NCI-H345 treated with DMSO at 0.1 percent for 48 hours (cell line): Measurements from ENCODE around the gene CRACDL.

ENCODE experiments used
- DNase-seq: peaks from one replicate; lab custom pipeline; 2025; ENCODE audit not compliant: unreplicated experiment; lab: John Stamatoyannopoulos, UW

Gene CRACDL

DNA sequence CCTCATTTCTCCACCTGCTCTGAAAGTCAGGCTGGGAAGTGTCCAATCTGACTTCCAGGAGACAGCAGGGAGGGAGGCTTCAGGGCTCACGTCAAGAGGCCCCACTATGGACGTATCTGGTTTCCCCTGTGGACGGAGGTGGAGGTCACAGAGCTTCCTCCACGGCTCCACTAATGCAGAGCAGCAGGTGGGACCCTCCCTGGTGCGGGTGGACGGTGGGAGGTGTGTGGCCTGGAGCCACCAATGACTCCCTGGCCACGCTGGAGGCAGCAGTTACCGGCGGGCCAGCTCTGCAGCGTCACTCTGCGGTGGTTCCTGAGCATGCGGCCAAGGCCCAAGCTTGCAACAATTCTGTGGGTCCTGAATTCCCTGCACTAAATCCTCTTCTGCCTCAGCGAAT, 9.0 kb downstream of the CRACDL start:
- DNase-seq = no peak

DNA sequence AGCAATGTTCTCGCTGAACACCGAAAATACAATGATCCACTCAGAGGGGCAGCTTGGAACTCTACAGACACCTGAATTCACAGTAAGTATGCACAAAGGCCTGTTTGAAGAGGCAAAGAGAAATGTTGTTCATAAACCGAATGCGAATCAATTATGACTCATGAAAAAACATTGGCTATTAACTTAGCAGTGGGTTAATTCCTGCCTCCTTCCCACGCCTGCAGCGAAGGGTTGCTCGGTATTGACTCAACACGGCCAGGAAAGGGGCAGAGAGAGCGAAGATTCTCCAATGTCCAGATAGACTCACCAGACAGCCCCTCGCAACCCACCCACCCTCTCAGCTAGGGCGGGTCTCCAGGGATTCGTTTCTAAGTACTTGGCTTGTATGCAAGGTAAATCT, 9.4 kb downstream of the CRACDL start:
- DNase-seq = no peak

DNA sequence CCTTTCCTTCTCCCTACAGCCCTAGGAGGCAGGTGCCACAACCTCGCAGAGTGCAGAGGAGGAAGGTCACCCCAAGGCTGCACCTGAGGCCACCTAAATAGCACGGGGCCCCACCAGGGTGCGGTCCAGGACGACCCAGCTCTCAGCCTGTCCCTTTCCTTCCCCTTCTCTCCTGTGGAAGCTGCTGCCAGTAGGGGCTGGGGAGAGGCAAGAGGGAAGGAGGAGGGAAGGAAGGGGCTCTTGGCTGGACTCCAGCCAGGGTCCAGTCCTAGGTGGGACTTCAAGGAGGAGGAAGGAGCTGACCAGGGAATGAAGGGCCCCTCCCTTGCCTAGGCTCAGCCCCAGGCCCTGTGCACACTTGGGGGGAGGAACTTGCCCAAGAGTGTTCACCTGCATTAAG, 11.1 kb downstream of the CRACDL start:
- DNase-seq = no peak

GRCh38 chr2:98924038-98924830, 11.8 kb downstream of the CRACDL start:
- no peak for DNase-seq

DNA sequence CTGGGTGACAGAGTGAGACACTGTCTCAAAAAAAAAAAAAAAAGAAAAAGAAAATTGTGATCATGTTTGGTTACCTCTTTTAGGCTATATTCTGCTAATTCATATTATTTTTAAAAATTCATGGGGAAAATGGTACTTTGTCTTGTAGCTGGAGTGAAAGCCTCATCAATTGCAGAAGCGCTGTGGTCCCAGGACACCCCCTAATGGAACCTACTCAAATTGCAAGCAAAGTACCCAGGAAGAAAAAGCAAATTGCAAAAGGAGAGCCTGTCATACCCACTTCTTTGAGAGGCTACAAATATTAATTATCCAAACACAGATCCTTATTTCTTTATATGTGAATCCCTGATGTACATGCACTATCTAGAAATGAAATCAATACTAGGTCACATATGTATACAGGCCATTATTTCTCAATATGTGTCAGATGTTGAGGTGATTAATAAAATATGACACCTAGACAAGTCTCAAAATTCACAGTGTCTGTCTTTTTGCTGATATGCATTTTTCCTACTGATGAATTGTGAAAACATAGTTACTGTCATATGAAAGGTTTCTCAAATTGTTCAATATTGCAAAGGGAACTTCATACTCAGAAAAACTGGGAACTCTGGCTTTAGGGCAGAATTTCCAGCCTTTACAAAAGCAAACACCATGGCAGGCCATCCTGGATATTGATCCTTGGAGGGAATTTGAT, 12.6 kb downstream of the CRACDL start:
- DNase-seq = no peak

DNA sequence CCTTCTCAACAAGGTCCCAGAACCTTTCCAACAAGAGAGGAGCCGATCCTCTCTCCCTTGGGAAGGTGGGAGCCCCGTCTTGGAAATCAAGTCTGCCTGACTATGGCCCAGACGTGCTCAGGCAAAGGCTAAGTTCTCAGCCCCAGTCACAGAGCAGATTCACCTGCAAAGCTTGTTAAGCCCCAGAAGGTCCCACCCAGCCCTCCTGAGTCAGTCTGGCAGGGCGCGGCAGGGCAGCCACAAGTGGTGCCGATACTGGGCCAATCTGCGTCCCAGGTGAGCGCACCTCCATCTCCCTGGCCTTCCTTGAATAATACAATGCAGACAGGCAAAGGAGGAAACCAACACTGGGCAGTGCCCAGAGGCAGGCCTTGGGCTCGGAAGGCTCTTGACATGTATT, 15.0 kb downstream of the CRACDL start:
- DNase-seq = no peak

GRCh38 chr2:98917031-98917471, 19.0 kb downstream of the CRACDL start:
- no peak for DNase-seq

DNA sequence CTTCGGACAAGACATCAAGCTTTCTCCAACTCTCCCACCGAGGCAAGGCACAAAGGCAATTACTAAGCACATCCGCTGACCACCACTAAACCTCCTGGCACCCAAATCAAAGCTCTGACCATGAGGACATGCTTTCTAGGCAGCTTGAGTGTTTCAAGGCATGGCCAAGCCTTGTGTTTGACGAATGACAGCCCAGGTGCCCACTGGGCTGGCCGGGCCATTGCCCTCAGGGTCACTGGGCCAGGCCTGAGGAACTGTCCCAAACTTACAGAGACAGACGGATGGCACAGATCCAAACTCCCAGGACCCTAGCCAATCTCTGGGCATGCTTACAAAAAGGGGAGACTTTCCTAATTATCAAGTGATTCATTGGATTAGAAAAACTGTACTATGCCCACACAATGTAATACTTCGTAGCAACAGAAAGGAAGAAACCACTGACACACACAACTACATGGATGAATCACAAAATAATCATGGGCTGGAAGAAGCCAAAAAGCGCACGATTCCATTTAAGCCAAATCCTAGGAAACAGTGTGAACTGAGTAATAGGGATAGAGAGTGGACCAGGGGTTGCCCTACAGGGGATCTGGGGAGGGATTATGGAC, 20.2 kb downstream of the CRACDL start:
- DNase-seq = no peak

GRCh38 chr2:98914713-98915580, 21.1 kb downstream of the CRACDL start:
- no peak for DNase-seq

DNA sequence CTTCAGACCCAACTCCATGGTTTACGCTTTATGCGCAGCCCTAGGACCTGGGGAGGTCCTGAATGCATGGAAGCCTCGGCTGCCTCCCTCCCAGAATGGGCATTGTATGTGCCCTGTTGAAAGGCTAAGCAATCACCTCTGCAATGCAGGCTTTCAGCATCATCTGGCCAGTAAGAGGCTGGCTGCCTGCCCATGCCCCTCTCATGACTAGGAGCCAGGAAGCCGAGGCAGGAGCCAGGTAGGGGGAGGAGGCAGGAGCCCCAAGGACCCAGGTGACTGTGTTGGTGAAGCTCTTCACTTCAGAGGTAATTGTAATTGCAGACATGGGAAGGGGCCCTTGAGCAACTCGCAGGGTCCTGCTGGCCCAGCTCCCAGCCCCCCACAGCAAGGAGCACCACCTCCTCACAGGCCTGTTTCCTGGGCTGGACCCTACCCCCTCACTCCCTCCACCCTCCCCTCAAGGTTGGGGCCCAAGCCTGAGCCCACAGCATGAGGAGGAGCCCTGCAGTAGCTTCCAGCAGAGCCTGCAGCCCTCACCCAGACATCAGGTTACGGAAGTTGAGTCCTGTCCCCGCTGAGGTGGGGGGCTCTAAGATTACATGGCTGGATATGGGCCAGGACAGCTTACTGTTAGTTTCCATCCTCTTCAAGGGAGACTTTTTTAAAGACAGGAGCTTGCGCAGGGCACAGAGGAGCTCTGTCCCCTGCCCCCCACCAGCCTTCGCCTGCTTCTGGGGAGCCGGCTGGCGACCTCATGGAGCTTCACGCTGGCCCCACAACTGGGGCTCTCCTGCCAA, 21.9 kb downstream of the CRACDL start:
- peak; percentile 76 for DNase-seq

DNA sequence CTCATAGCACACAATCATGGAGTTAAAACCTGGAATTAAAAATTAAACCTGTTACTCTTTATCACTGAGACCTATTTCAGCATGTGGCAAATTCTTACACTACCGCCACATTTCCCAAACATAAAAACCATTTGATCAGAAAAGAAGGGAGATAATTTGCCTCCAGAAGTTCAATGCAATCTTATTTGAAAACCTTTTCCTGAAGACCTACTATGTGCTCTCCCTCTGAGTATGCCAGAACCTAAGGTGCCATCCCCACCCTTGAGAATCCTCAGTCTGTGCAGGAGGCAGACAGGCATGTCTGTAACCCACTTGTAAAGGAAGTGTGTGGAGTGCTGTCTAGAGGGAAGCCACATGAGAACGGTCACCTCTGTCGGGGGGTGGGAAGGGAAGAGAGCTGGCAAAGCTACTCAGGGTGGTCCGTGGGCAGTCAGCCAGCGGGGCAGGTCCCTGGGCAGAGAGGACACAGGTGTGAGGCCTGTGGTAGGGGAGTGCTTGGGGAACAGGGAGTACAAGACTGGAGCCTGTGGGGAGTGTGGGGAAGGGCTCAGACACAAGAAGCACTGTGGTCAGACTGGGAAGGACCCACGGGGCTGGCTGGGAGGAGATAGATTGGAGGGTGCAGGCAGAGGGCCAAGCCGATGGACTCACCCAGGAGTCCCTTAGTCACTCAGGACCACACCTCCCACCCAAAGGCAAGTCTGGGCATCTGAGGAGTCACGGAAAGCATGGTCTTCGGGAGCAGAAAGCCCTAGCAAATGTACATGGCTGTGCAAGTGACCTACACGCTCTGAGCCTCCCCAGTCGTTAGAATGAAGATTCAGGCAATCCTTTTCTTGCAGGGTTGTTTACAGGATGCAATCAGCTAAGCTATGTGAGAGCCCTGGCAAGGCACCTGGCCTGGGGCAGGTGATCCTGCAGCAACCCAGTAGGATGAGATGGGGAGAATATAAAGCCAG, 22.8 kb downstream of the CRACDL start:
- no peak for DNase-seq

DNA sequence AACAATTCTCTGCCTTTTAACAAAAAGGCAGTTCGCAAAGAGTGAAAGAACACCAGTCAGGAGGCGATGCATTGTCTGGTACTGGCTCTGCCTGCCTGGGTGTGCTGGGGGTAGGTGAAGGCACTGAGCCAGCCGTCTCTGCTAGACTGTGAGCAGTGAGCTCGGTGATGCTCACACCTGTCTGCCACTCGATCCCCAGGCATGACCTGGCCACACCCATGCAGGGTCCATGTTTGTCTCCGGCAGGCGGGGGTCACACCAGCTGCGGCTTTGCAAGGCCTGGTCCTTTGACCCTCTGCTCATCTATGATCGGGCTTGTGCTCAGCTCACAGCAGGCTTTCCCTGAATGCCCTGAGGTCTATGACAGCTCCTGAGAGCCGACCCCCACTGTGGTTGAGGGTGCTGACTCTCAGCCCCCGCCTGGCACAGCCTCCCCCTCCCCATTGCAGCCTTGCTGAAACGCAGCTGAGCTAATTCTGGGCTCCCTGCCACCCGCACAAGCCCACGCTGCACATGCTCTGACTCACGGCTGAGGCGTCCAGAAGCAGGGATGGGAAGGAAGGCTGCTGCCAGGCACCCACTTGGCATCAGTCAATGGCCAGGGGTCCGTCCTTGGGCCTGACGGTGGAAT, 23.7 kb downstream of the CRACDL start:
- peak; percentile 92 for DNase-seq

- DNase-seq = no peak
Observed at GRCh38 chr2:98911376-98912154, 24.5 kb downstream of the CRACDL start.

- DNase-seq = no peak
Observed at GRCh38 chr2:98911126-98911375, 25.0 kb downstream of the CRACDL start.

DNA sequence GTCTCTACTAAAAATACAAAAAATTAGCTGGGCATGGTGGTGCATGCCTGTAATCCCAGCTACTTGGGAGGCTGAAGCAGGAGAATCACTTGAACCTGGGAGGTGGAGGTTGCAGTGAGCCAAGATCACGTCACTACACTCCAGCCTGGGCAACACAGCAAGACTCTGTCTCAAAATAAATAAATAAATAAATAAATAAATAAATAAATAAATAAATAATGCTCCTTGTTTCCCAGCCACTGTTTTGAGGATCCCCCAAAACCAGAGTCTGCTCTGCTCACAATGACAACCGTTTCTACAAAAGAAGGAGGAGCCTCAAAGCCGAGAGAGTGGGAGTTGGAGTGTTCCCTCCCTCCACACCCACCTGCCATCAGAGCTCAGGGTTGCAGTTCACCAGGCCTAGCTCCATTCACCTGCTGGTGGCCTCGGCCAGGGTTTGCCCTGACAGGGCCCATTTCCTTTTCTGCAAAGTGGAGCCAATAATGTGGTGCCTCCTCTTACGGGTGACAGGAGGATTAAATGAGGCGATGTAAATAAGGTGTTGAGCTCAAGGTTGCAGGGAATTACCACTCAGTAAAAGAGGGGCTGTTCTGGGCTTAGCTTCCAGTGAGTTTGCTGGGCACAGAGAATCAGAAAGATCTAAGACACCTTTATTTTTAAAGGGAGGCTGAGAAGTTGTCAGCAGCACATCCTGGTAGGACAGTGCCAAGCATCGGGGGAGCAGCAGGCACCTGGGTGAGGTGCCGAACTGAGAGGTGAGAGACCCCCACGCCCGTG, 25.5 kb downstream of the CRACDL start:
- DNase-seq = no peak

GRCh38 chr2:98909317-98910211, 26.5 kb downstream of the CRACDL start:
- peak; percentile 81 for DNase-seq

- no peak for DNase-seq
Observed at GRCh38 chr2:98908931-98909316, 27.1 kb downstream of the CRACDL start.
